Central memory CD4-positive, alpha-beta T cell (primary cell): ENCODE data around the gene HRC.

ENCODE experiments used
- DNase-seq: peaks from one replicate; pipeline ENCODE4 v3.0.0; 2022

HRC gene

DNA sequence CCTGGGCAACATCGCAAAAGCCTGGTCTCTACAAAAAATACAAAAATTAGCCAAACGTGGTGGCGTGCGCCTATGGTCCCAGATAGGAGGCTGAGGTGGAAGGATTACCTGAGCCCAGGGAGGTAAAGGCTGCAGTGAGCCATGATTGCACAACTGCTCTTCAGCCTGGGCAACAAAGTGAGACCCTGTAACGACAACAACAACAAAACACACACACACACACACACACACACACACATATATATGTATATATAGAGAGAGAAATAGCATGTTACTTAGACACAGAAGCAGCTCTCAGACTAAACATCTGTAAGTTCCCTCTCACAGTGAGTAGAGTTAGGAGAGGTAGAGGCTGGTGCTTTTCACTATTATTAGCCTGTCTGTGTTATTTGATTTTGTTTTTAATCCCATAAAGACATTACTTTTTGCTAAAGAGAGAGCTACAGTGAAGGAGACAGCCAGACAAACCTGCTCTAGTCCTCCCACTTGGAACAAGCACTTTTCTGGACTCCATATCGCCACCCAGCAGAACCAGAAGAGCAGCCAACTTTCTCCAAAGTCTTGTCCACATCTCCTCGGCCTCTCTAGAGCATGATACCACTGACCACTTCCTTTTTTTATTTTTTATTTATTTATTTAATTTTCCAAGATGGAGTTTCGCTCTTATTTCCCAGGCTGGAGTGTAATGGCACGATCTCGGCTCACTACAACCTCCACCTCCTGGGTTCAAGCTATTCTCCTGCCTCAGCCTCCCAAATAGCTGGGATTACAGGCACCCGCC is 43.8 kb downstream of the HRC start:
- DNase-seq = no peak

DNA sequence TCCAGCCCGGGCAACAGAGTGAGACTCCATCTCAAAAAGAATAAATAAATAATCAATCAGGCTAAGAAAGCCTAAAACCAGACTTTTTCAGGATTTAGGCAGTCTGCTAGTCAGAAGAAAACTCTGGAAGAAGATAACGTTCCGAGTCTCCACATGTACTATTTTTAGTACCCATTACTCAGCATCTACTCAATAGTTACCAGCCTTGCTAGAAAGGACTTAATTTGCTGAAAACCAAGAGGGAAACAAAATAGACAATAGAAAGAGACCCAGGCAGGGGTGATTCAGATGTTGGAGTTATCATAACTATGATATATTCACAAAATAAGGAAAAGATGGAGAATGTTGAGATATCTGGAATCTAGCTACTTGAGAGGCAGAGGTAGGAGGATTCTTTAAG is 44.6 kb downstream of the HRC start:
- no peak for DNase-seq

DNA sequence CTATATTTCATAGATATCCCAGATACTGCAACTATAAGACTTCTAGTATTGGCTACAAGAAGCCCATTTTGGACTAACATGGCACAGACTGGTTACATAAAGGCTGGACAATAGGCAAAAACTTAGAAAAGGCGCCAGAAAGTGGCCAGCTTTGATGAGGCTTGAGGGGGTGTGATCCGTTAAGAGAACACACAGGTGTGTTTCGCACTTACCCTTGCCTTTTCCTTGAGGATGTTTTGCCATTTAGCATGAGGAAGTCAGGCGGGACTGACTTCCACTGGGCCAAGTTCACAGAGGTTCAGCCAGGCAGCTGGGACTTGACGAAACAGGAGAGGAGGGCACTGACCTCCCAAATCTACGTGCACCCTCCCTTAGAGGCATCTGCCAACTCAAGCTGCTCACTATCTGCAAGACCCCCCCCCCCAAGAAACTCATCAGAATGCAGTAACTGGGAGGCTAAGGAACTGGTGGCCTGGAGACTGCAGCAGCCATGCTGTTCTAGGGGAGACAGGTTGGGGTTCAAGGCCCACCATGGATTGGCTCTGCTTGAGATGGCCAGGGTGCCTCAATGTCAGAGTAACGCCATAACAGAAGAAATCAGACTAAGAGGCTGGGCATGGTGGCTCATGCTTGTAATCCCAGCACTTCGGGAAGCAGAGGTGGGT is 45.5 kb downstream of the HRC start:
- no peak for DNase-seq

DNA sequence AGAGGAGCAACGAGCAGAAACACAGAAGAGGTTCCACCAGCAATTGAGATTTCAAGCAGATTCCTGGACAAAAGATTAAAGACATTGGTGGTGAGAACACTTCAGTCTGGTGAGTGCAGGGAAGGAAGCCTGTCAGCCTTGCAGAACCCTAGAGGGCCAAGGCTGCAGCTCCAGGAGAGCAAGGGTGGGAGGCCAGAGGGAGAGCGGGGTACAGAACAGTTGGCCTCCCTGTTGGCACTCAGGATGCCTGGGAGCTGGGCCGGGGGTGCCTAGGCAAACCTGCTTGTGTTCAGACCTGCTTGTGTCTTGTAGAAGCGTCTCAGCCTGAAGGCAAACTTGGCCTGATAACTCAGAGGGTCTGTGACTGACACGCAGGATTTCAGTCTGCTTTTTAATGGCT is 46.1 kb downstream of the HRC start:
- DNase-seq = no peak

DNA sequence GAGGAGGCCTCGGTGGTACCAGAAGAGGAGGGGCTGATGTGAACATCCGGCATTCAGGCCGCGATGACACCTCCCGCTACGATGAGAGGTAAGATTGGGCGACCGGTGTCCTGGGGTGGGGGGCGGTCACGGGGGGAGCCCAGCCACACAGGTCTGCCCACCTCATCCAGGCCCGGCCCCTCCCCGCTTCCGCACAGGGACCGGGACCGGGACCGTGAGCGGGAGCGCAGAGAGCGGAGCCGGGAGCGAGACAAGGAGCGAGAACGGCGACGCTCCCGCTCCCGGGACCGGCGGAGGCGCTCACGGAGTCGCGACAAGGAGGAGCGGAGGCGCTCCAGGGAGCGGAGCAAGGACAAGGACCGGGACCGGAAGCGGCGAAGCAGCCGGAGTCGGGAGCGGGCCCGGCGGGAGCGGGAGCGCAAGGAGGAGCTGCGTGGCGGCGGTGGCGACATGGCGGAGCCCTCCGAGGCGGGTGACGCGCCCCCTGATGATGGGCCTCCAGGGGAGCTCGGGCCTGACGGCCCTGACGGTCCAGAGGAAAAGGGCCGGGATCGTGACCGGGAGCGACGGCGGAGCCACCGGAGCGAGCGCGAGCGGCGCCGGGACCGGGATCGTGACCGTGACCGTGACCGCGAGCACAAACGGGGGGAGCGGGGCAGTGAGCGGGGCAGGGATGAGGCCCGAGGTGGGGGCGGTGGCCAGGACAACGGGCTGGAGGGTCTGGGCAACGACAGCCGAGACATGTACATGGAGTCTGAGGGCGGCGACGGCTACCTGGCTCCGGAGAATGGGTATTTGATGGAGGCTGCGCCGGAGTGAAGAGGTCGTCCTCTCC is 47.4 kb downstream of the HRC start:
- no peak for DNase-seq

DNA sequence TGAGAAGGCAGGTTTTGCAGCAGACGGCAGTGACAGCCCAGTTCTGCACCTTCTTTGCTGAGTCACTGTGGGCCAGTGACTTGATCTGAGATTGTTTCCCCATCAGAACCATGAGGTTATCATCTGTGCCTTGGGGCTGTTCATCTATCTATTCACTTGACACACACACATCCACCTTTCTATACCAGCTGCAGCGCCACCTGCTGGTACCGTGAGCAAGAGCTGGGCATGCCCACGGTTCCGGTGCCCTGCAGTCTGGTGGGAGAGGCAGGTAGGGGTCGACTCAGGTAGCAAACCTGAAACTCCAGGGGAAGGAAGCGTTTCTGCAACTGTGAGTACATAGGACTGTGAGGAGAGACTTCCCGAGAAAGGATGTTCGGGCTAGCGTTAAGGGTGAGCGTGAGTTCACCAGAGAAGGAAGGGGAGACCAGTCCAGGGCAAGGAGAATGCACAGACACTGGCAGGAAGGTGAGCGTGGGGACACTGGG is 48.5 kb downstream of the HRC start:
- DNase-seq = peak; percentile 54

DNA sequence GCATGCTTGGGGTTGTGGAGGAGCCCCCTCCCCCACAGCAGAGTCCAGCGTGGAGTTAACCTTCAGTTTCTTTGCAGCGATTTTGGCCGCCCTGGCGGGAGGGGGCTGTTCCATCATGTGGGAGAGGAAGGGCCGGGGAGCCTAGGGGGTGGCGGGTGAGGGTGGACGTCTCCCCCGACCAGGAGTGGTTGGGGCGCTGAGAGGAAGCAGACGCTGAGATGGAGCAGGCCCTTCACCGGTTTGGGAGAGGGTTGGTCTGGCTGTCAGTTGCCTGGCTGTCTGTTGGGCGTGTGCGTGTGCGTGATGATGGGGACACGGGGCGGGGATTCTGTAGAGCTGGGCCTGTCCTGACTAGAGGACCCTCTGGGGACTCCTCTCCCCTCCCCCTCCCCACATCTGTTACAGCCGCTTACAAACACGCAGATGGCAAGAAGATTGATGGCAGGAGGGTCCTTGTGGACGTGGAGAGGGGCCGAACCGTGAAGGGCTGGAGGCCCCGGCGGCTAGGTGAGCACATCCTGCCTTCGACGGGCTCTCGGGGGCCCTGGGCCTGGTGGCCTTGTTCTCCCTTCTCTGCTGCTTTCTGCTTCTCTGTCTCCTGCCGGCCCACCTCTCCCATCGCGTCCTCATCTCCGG is 50.8 kb downstream of the HRC start:
- no peak for DNase-seq

DNA sequence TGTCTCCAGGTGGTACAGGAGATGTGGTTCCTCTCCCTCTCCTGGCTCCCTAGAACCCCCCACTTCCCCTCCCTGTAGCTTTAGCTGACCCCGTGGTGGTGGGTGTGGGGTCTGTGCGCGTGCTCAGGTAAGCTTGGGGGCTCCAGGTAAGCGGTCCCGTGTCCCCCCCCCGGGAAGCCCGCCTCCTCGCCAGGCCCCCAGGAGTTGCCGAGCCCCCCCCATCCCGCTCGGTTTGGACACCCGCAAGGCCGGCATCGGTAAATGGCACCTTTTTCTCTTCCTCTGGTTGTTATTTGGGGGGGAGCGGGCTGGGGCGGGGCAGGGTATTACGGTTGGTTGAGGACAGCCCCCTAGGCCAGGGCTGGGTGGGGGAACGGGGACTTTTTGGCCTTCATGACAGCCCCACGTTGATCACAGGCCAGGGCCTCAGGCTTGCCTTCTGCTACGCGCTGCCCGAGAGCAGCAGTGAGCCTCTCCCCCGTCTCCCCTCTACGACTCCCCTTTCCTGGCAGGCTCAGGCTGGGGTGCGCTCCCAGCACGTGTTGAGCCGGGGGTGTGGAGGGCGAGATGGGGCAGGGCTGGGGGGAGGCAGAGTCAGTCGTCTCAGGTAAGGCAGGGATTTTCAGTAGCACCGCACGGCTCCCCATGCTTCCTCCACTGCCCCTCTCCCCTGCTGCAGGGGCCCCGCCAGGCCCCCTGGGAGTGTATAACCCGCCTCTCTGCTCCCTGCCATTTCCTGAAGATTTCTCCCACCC is 51.7 kb downstream of the HRC start:
- DNase-seq = no peak

DNA sequence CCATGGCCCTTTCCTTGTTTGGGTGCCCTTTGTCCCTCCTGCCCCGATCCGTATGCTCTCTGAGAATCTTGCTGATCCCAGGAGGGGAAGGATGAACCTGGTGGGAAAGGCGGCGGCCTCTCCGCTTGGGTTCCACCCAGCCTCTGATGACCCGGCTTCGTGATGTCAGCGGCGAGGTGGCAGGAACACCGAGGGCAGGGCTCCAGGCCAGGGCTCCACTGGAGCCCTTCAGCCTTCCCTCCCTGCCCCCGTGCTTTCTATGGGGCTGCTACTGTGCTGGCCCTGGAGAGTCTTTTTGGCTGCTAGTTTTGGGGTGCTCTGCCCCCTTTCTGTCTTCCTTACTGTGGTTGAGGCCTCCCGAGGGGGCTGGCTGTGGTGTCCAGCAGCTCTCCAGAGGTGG is 52.9 kb downstream of the HRC start:
- no peak for DNase-seq
